DMS153 (cell line): ENCODE data around the gene NGRN.
"Not testable (repeated sequence)": the region's sequence is repeated elsewhere in the genome, so short reads cannot be mapped to it uniquely, and the experiment has no call there.

Source experiments
- DNase-seq: peaks from one replicate; lab custom pipeline; 2025; lab: John Stamatoyannopoulos, UW

NGRN gene

GRCh38 chr15:90234096-90234988 is 31.1 kb upstream of the NGRN start, which contains the start of gene GDPGP1:
Gene GDPGP1, plus strand, starts transcription at chr15:90234209. Its CDS starts 6,700 bp downstream, at chr15:90240909.
- no peak for DNase-seq

GRCh38 chr15:90239371-90239770 is 26.1 kb upstream of the NGRN start:
- no peak for DNase-seq

- DNase-seq, result no peak
Measured at GRCh38 chr15:90240856-90241255, 24.6 kb upstream of the NGRN start.

- no peak for DNase-seq
Measured at GRCh38 chr15:90241343-90242192, 23.9 kb upstream of the NGRN start.

- no peak for DNase-seq
Measured at GRCh38 chr15:90243943-90244639, 21.4 kb upstream of the NGRN start.

- DNase-seq, result no peak
Measured at GRCh38 chr15:90248789-90249202, 16.7 kb upstream of the NGRN start.

GRCh38 chr15:90249203-90249863 is 16.1 kb upstream of the NGRN start, which contains the start of gene TTLL13:
Gene TTLL13, plus strand, starts transcription at chr15:90249556. Its CDS starts 1,075 bp downstream, at chr15:90250631.
- DNase-seq, result peak; percentile 68

- DNase-seq, result no peak
Measured at GRCh38 chr15:90257776-90258175, 7.7 kb upstream of the NGRN start.

GRCh38 chr15:90259524-90259923 is 5.9 kb upstream of the NGRN start:
- DNase-seq, result no peak

- DNase-seq, result not testable (repeated sequence)
Measured at GRCh38 chr15:90260731-90261130, 4.7 kb upstream of the NGRN start.

GRCh38 chr15:90261811-90262210 is 3.7 kb upstream of the NGRN start:
- DNase-seq, result no peak

- DNase-seq, result no peak
Measured at GRCh38 chr15:90262426-90262825, 3.0 kb upstream of the NGRN start.

- no peak for DNase-seq
Measured at GRCh38 chr15:90264671-90265070, 801 bp upstream of the NGRN start.

GRCh38 chr15:90266061-90266431 is 574 bp downstream of the NGRN start:
- no peak for DNase-seq

- no peak for DNase-seq
Measured at GRCh38 chr15:90266485-90266884, 1.0 kb downstream of the NGRN start.

- DNase-seq, result peak; percentile 8
Measured at GRCh38 chr15:90268415-90268814, 2.9 kb downstream of the NGRN start.

GRCh38 chr15:90270502-90271150 is 5.2 kb downstream of the NGRN start:
- no peak for DNase-seq

GRCh38 chr15:90271459-90272166 is 6.1 kb downstream of the NGRN start:
- DNase-seq, result no peak

GRCh38 chr15:90278467-90278866 is 13.0 kb downstream of the NGRN start:
- not testable (repeated sequence) for DNase-seq

GRCh38 chr15:90280743-90281142 is 15.3 kb downstream of the NGRN start:
- not testable (repeated sequence) for DNase-seq
